8988T (cell line): ENCODE results near the gene ST6GALNAC2.
"Not testable (repeated sequence)": the region's sequence is repeated elsewhere in the genome, so short reads cannot be mapped to it uniquely, and the experiment has no call there.

Experiments used
- DNase-seq: peaks from one replicate; pipeline ENCODE4 v3.0.0; 2011

The ST6GALNAC2 gene

GRCh38 chr17:76525513-76525833 is 60.2 kb downstream of the ST6GALNAC2 start:
- DNase-seq: not testable (repeated sequence)

GRCh38 chr17:76524598-76525512 is 60.8 kb downstream of the ST6GALNAC2 start:
- no peak for DNase-seq

GRCh38 chr17:76523084-76524037 is 62.3 kb downstream of the ST6GALNAC2 start:
- peak; percentile 74 for DNase-seq

GRCh38 chr17:76521683-76522082 is 64.0 kb downstream of the ST6GALNAC2 start:
- not testable (repeated sequence) for DNase-seq

GRCh38 chr17:76521262-76521661 is 64.4 kb downstream of the ST6GALNAC2 start:
- no peak for DNase-seq

DNA sequence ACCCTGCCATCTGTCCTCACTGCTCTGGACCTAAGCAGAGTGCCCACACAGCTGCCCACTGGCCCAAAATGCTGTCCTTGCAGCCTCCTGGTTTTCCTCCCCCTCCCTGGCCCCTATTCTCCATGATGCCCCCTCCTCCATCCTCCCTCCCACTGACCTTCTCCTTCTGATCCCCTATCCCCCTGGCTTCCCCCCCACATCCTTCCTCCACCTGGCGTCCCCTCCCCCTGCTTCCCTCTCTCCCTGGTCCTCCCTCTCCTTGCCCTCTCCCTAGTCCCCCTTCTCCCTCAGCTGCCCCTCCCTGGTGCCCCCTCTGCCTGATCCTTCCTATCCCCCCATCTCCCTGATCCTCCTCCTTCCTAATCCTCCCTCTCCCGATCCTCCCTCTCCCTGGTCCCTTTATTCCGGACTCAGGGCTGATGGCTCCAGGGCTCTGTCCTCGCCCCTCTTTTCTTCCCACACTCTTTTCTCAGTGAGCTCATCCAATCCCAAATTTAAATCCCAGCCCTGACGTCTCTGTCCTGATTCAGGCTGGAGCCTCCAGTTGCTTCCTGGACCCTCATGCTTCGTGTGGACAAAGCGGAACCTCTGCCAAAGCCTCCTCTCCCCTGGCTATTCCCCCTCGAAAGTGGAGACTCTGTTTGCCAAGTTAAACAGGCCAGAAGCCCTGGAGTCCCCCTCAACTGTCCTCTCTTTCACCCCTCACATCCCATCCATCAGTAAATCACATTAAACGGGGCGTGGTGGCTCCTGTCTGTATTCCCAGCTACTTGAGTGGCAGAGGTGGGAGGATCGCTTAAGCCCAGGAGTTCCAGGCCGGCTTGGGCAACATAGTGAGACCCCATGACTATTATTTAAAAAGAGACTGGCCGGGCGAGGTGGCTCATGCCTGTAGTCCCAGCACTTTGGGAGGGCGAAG is 66.4 kb downstream of the ST6GALNAC2 start:
- no peak for DNase-seq

GRCh38 chr17:76517638-76518038 is 68.0 kb downstream of the ST6GALNAC2 start:
- no peak for DNase-seq
